ENCODE data around the gene IQSEC1. TPM values are rescaled to one million over a fixed set of nuclear protein-coding genes. Genes with fewer than 3 reads are reported as not detected.

Gene IQSEC1
- total and polyA plus RNA-seq, 9 of the 15 experiments (the other 6 are each of a cell fraction or from before 2014, with no cell fraction given), result 0.56 to 39.0 (median 6.8) TPM

DNA sequence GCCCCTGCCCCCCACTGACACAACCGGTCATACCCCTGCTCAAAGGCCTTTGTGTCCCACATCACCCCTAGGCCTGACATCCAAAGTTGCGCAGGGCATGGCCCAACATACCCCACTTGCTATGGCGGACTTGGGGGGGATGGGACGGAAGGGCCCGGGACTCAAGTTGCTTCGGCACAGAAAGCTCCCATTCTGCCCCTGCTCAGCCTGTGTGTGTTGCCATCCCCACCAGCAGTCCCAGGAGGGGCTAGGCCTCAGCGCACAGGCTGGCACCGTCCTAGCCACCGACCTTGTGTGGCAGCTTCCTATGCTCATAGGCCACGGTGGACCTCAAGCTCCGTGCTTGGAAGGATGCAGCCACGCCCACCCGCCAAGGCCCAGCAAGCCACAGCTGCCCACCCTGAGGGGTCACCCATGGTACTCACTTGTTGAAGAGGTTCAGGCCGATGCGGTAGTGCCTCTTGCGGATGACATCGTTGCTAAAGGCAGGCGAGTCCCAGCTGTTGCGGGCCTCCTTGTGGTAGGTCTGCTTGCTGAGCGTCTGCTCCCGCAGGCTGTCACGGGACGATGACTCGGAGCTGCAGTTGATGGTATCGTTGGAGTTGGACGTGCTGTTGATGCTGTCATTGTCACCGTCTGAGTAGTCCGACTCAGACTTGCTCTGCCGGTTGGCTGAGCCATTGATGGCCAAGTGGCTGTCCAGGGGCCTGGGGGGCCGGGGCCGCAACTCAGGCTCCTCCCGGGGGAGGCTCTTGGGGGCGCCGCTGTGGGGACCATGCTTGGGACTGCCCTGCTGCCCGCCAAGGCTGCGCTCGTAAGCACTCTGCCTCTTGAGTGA lies 138.0 kb downstream of the IQSEC1 start (continued):
- TF ChIP-seq RREB1 (CRISPR knock-in tag; IDR thresholded peaks at IDR 0.05), result peak; percentile 44; the same call in 1 of the 2 replicates
- TF ChIP-seq CTBP1 (IDR thresholded peaks at IDR 0.05; ENCODE audit: borderline replicate concordance), result peak; percentile 59; the same call in 1 of the 2 replicates
- TF ChIP-seq, protein P1, sequence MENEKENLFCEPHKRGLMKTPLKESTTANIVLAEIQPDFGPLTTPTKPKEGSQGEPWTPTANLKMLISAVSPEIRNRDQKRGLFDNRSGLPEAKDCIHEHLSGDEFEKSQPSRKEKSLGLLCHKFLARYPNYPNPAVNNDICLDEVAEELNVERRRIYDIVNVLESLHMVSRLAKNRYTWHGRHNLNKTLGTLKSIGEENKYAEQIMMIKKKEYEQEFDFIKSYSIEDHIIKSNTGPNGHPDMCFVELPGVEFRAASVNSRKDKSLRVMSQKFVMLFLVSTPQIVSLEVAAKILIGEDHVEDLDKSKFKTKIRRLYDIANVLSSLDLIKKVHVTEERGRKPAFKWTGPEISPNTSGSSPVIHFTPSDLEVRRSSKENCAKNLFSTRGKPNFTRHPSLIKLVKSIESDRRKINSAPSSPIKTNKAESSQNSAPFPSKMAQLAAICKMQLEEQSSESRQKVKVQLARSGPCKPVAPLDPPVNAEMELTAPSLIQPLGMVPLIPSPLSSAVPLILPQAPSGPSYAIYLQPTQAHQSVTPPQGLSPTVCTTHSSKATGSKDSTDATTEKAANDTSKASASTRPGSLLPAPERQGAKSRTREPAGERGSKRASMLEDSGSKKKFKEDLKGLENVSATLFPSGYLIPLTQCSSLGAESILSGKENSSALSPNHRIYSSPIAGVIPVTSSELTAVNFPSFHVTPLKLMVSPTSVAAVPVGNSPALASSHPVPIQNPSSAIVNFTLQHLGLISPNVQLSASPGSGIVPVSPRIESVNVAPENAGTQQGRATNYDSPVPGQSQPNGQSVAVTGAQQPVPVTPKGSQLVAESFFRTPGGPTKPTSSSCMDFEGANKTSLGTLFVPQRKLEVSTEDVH (IDR thresholded peaks at IDR 0.05; ENCODE audit: low read depth, partially characterized antibody), result no peak
- TF ChIP-seq PURB (CRISPR knock-in tag; IDR thresholded peaks at IDR 0.05; ENCODE audit: low read depth), result no peak
- TF ChIP-seq HEY1 (CRISPR knock-in tag; IDR thresholded peaks at IDR 0.05; ENCODE audit: borderline replicate concordance), result no peak
- no peak for TF ChIP-seq NFIC (IDR thresholded peaks at IDR 0.05)
- TF ChIP-seq CCNT2 (IDR thresholded peaks at IDR 0.05; ENCODE audit: borderline replicate concordance, extremely low read depth, insufficient read length, low read depth, low read length), result no peak
- no peak for TF ChIP-seq PHTF2 (CRISPR knock-in tag; IDR thresholded peaks at IDR 0.05)
- TF ChIP-seq, protein P2, sequence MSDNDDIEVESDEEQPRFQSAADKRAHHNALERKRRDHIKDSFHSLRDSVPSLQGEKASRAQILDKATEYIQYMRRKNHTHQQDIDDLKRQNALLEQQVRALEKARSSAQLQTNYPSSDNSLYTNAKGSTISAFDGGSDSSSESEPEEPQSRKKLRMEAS (CRISPR knock-in tag; IDR thresholded peaks at IDR 0.05), result 0 out of 2 replicates have a peak, but pooled peaks have one; percentile 45
- TF ChIP-seq TOE1 (IDR thresholded peaks at IDR 0.05; ENCODE audit: borderline replicate concordance), result peak; percentile 69; the same call in 1 of the 2 replicates
- TF ChIP-seq TOE1 (CRISPR knock-in tag; IDR thresholded peaks at IDR 0.05; ENCODE audit: borderline replicate concordance, low read depth), result no peak
- 0 out of 2 replicates have a peak, but pooled peaks have one; percentile 25 for TF ChIP-seq ZNF644 (tag; IDR thresholded peaks at IDR 0.05; ENCODE audit: low read depth)
- no peak for TF ChIP-seq SMARCA5 (IDR thresholded peaks at IDR 0.05)
- TF ChIP-seq, protein P3, sequence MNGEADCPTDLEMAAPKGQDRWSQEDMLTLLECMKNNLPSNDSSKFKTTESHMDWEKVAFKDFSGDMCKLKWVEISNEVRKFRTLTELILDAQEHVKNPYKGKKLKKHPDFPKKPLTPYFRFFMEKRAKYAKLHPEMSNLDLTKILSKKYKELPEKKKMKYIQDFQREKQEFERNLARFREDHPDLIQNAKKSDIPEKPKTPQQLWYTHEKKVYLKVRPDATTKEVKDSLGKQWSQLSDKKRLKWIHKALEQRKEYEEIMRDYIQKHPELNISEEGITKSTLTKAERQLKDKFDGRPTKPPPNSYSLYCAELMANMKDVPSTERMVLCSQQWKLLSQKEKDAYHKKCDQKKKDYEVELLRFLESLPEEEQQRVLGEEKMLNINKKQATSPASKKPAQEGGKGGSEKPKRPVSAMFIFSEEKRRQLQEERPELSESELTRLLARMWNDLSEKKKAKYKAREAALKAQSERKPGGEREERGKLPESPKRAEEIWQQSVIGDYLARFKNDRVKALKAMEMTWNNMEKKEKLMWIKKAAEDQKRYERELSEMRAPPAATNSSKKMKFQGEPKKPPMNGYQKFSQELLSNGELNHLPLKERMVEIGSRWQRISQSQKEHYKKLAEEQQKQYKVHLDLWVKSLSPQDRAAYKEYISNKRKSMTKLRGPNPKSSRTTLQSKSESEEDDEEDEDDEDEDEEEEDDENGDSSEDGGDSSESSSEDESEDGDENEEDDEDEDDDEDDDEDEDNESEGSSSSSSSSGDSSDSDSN (IDR thresholded peaks at IDR 0.05; ENCODE audit: borderline replicate concordance in 1 of 2, low read depth in 2 of 2, low read length in 2 of 2), result no peak
